Right ventricle myocardium superior (tissue), 1 donor: ENCODE results near the gene ALAS1. TPM values are rescaled to one million over a fixed set of nuclear protein-coding genes. Genes with fewer than 3 reads are reported as not detected.
"Not testable (repeated sequence)": the region's sequence is repeated elsewhere in the genome, so short reads cannot be mapped to it uniquely, and the experiment has no call there.

ENCODE experiments used
- ATAC-seq: fragments of 200-7000 bp; cut with Tn5 transposase; one replicate; pipeline ENCODE4 v1.9.1; 2020; ENCODE audit warnings: mild to moderate bottlenecking; ENCODE audit not compliant: poor library complexity
- DNase-seq: peaks from one replicate; pipeline ENCODE4 v3.0.0-alpha.2; 2020
- intact Hi-C: fragments of 100-400 bp; cut with DNase I; formaldehyde crosslinking; loops from one replicate; pipeline ENCODE4 v1.11.2; 2022
- total RNA-seq: library from RNA; stranded (reverse); fragmentation: NEBNext Ultra II Directional; extraction: Animal tissue kit (Norgen Biotek cat#: 25700); gene quantifications from one replicate; pipeline ENCODE4 v1.2.1, GENCODE V29; 2021
- donor health status: DM: no; HTN: yes; CAD: no; lungs with severe emphysema.

The ALAS1 gene
- total RNA-seq, 1 donor from 2014 or later, result 160 TPM

DNA sequence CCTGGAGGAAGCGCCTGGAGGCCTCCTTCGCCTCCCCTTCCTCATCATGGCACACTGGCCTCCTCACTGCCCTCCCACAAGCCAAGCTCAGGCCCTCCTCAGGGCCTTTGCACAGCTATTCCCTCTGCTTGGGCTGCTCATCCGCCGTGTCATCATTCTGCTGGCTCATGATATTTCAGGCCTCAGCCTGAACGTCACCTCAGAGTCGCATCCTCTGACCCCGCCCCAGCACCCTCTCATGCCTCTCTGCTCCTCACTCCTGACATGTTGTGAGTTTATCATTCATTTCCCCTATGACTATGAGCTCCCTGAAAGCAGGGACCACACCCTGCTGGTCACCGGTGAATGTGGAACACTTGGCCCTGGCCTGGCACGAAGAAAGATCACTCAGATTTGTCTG is 23.1 kb upstream of the ALAS1 start:
- intact Hi-C loops, result no loop called here
- DNase-seq, result no peak

DNA sequence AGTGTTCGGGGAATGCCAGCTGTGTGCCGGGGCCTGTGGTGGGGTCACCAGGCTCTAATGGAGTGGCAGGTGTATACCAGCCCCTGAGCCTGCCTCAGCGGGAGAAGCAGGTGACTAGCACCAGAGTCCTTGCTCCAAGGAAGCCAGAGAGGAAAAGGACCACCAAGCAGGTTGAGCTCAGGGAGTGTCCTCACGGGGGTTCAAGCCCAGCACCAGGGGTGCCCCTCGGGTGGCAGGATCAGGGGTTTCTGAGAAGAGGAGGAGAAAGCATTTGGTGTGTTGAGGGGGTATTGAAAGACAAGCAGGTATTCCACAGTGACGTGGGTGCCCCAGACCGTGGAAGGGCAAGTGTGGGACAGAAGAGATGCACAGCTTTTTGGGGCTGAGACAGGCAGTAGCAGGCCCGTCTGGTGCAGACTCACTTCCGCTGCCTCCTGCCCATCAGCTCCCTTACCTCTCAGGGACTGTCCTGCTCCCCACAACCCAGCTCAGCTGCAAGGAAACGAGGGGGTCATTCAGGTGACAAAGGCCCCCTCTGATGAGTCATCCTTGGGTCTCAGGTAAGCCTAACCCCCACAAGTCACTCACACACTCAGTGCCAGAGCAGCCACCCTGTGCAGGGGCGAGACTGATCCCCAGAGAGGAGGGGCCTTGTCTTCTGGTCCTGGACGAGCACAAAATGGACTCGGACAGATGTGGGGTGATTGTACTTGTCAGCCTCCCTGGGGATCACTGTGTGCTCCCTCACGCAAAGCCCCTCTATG is 22.4 kb upstream of the ALAS1 start:
- intact Hi-C loops, result no loop called here
- DNase-seq (no peak), ATAC-seq (no peak)

More for the DNA sequence above, 23.1 kb upstream of the ALAS1 start:
- ATAC-seq, result no peak

DNA sequence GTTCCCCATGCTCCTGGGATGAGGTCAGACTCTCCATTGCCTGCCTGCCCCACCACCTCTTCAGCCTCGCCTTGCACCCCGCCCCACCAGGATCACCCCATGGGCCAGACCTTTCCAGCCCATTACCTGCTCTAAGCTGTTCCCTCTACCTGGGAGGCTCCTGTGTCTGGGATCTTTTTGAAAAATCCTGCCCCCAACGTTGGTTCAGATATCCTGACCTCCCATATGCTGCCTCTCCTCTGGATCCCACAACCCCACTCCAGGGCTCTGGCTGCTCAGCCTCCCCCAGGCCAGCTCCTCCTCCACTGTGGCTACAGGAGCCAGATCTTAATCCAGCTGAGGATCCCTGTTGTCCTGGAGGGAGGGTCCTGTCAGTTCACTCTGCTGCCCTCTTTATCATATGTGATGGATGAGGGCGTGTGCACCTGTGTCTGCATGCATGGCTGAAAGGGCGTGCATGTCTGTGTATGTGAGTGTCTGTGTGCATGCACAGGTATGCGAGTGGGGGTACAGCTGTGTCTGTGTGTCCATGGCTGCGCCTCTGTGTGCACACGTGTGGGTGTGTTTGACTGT is 21.7 kb upstream of the ALAS1 start:
- ATAC-seq, result no peak
- intact Hi-C loops, result no loop called here
- DNase-seq, result no peak

DNA sequence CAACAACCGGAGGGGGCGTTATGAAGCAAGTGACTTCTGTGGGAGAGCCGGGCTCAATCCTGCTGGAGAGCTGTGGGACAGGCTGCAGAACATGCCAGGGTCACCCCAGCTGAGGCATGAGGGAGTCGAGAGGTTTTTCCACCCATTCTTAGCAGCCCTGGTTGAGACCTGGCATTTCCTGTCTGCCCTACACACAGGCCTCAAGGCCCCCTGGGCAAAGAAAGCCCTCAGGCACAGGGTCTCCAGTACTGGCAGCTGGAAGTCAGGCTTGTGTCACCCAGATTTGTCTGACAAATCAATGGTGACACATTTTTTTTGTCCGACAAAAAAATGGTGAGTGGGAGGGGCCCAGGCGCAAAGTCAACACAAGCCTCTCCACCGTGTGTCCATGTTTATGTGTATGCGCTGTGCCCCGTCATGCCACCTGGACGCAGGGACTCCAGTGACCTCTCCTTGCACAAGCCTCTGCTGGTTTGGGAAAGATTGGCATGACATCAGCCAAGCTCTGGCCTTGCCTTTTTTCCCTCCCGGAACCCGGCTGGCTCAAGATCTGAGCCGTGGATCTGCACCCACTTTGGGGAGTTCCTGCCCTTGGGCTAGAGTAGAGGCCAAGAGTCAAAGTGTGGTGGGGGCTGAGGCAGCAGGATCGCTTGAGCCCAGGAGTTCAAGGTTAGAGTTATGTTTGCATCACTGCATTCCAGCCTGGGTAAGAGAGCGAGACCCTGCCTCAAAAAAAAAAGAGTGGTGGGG is 20.8 kb upstream of the ALAS1 start:
- ATAC-seq (no peak), DNase-seq (no peak)
- intact Hi-C loops, result no loop called here

DNA sequence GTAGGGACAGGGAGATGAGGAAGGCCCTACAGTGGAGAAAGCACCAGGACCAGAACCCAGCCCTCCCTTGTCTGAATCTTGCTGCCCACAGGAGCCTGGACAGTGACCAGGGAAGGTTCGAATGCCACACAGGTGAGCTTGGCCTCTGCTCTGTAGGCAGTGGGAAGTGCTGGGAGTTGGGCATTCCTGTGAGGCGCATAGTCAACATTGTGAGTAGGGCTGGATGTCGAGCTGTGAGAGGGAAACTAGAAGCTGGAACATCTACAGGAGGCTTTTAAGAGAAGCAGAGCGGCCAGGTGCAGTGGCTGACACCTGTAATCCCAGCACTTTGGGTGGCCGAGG is 20.3 kb upstream of the ALAS1 start:
- DNase-seq, result no peak
- intact Hi-C loops, result no loop called here
- no peak for ATAC-seq

DNA sequence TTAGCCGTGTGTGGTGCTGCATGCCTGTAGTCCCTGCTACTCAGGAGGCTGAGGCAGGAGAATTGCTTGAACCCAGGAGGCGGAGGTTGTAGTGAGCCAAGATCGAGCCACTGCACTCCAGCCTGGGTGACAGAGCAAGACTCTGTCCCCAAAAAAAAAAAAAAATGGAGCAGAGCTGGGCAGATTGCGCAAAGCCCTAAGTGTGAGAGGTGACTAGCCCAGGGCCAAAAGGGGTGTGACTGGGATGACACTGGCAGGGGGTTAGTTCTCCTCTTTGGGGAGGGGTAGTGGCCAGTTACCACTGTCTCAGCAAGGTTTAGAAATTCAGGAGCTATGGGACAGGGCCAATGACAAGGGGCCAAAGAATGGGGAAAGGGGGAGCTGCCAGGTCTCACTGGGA is 19.8 kb upstream of the ALAS1 start:
- DNase-seq, intact Hi-C loops, ATAC-seq: not testable (repeated sequence)

DNA sequence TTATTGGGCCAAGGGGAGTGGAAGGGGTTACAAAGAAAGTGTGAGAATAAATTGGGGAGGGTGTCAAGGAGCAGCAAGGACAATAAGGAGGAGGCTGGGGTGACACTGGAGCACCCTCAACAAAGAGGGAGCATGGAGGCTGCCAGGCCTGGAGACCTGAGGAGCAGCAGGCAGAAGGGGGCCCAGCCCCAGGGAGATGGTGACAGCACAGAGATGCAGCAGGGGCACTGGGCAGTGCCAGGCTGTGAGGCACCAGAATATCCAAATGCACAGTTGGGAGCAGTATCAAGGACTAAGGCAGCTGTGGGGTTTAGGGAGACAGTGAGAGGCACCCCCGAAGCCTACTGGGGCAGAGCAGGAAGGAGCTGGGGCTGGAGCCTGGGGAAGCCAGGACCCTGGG is 19.4 kb upstream of the ALAS1 start:
- no peak for ATAC-seq
- intact Hi-C loops, result no loop called here
- DNase-seq, result no peak

DNA sequence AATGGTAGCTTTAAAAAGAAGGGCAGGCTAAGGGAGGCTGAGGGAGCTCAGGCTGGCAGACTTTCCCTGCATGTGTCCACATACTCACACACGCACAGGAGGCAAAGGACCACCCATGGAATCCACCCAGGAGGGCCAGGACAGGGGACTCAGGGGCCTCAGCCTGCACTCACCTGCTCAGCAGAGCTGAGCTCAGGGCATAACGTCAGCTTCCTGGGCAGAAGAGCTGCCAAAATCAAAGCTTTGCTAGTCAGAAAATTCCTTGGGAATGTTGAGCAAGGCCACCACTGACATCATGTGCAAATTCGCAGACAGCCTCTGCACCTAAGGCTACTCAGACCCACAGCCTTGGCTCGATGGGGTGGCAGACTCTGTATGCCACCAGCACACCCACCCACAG is 16.4 kb upstream of the ALAS1 start:
- intact Hi-C loops, result no loop called here
- DNase-seq (no peak), ATAC-seq (peak; percentile 27)

DNA sequence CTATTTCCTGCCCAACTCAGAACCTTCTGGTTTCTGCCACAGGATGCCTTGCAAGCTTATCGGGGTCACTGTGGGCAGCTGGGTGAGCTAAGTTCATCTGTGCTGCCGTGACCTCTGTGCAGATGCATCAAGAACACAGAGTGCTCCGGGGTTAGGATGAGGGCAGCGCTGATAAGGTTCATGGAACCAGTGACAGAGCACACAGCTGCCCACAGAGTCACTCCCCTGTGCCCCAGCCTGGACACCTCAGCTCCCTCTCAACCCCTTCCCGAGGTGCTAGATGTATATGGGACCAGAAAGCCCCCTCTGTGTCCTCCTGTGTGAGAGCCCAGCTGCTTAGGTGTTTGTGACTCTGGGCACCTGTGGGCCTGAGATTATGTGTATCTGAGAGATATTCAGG is 15.8 kb upstream of the ALAS1 start:
- intact Hi-C loops, result no loop called here
- ATAC-seq (peak; percentile 76), DNase-seq (peak; percentile 51)

DNA sequence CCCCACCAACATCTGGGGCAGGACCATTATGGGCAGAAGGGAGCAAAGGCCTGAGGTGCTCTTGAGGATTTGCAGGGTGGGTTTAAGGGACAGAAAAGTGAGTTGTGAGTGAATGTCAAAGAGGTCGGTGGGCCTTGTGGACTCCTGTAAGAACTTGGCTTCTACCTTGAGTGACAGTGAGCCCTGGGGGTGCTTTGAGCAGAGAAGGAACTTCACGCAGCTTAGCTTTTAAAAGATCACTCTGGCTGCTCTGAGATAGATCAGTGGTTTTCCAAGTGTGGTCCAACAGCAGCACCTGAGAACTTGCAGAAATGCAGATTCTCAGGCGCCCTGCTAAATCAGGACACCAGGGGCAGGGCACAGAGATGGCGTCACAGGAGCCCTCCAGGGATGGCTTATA is 15.3 kb upstream of the ALAS1 start:
- DNase-seq (no peak), ATAC-seq (no peak)
- intact Hi-C loops, result no loop called here

DNA sequence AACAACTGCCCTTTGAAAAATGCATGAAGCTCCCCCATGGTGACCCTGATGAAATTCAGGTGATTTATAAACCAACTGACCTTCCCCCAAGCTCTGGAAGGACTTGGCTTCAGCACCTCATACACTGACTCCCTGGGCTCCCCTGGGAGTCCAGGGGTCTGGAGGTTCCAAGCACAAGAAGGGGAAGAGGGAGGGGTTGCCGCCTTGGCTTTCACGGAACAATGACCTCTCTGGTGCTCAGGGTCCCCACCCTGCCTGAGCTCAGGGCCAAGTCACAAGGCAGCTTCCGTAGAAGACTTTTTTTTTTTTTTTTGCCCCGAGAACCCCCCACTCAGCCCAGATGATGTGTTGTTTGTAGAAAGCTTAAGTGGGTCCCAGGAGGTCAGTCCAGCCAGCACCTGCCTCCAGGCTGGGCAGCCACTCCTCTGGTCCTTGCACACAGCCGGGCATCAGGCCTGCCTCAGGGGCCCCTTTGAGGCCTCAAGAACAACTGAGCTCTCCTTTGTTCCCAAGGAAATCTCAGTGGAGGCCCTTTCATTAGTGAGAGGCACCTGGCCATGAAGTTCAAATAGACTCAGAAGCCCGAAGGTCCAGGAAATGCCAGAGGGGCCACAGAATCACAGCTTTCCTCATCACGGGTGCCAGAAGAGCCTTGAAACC is 14.0 kb upstream of the ALAS1 start:
- DNase-seq, result no peak
- intact Hi-C loops, result no loop called here
- ATAC-seq, result peak; percentile 41

DNA sequence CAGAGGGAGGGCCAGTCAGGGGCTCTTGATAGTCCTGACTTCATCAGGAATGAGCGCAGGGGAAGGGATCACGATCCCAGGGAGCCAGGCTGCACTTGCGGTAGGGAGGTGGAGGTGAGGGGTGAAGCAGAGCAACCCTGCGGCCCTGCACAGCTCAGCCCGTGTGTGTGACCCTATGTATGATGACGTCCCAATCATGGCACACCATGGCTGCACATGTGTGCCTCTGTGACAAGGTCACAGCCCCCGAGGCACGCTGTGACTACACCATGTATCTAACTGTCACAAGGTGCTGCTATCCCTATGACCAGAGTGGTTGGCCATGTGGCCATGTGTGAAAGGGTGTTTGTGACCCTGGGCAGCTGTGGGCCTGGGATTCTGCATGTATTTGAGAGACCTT is 13.3 kb upstream of the ALAS1 start:
- no peak for ATAC-seq
- DNase-seq, result no peak
- intact Hi-C loops, result no loop called here

DNA sequence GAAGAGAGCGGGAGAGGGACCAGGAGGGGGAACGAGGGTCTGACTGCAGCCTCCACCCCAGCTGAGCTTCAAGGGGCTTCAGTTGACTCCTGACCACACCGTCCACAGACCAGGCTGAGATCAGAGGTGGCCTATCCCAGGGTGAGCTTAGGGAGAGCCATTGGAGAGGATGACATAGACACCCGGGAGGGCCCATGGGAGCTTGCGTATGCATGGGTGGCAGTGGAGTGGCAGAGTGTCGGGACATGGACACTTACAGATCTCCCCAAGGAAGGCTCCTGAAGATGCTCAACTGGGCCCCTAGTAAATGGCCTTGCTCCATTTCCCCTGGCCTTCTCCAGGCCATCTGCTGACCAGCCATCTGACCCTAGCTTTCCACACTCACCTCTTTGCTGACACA is 12.6 kb upstream of the ALAS1 start:
- no peak for DNase-seq
- no peak for ATAC-seq
- intact Hi-C loops, result no loop called here

DNA sequence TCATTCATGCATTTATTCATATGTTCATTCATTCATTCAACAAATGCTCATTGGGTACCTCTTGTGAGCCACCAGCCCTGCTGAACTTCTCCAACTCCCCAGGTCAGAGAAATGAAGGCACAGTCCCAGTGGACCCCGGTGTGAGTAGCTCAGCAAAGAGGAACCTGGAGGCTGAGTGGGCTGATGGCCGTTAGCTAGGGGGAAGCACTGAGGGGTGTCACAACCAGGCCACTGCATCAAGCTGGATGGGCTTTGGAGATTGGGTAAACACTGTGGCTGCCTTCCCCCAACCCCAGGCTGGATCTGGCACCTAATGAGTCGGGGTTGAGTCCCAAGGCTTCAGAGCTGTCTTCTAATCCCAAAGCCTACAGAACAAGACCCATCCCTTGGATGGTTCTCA is 12.1 kb upstream of the ALAS1 start:
- no peak for ATAC-seq
- intact Hi-C loops, result no loop called here
- DNase-seq, result no peak

DNA sequence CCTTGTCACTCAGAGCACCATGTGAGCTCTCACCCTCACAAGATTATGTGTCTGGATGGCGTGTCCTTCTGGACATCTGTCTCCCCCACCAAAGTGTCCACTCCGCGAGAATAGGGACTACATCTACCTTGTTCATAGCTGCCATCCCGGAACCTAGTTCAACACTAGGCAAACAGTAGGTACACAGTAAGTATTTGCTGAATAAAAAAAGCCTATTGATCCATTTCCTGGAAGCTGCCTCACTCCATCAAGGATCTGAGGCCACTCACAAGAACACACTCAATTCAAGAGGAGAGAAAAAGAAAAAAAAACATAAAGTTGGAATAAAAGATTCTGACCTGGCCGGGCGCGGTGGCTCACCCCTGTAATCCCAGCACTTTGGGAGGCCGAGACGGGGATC is 11.2 kb upstream of the ALAS1 start:
- ATAC-seq (no peak), DNase-seq (no peak)
- intact Hi-C loops, result no loop called here

DNA sequence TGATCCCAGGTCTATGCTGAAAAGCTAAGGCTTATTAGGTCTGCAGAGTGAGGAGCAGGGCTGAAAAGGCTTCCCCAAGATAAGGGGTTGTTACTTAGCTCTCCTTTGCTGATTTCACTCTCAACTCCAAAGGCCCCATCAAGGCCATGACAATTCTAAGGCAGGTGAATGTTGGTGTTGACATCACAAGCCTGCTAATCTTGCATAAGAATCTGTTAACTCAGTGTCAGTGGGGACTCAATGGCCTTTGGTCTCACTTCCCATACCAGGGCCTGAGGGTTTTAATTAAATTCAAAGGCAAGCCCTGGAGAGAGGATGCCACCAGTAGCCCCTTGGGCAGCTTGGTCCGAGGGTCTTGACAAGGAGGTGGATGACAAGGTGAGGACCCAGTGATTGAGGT is 9.4 kb upstream of the ALAS1 start:
- intact Hi-C loops, result no loop called here
- DNase-seq (no peak), ATAC-seq (no peak)

DNA sequence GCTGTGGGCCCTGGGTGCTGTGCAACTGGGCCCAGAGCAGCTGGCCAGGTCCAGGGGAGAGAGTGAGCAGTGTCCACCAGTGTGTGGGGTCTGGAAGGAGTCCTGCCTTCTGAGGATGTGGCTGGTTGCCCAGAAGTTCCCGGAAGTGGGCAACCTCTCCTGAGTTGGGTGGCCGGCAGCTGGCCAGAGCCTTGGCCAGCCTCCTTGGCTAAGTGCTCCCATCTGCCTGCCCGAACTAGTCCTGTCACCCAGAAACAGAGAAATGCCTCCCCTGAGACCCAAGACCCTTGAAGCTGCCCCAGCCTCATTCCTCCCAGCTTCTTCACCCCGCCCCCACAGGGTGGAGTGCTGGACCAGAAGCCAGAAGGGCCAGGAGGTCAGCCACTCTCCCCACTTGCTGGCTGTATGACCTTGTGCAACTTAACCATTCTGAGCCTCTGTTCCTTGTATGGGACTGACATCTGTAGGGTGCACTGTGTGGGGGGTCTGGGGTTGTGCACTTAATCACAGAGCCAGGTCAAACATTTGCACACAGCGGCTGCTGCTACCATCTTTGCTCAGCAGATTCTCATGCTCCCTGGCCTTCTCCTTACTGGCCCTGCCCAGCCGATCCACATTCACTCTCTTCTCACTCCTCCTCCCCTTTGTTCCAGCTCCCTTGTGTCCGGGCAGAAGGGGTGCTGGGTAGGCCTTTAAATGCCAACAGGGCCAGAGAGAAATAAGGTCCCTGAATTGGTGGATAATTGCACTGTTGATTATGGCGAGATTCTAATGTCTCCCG is 7.5 kb upstream of the ALAS1 start:
- DNase-seq, result peak; percentile 58
- intact Hi-C loops, result loop anchor here (5.0 kb wide), 1 partner anchor 33 kb away; no protein-coding TSS in a partner anchor
- ATAC-seq, result peak; percentile 41

DNA sequence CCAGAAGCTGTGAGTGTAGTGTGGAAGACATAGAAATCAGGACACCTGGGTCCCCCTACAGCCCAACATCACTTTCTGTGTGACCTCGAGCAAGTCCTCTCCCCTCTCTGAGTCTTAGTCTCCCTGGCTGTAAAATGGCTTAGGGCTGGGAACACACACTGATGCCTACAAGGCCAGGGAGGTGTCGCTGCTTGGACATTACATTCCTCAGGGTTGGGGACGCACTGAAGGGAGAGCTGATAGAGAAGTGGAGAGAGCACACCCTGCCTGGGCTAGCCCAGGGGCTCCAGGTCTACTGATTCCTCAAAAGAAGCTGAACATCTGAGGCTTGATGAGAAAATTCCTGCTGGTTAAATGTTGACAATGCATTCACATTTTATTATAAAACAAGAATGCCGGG is 6.3 kb upstream of the ALAS1 start:
- no peak for ATAC-seq
- intact Hi-C loops, result loop anchor here (5.0 kb wide), 1 partner anchor 34 kb away; no protein-coding TSS in a partner anchor
- peak; percentile 4 for DNase-seq

DNA sequence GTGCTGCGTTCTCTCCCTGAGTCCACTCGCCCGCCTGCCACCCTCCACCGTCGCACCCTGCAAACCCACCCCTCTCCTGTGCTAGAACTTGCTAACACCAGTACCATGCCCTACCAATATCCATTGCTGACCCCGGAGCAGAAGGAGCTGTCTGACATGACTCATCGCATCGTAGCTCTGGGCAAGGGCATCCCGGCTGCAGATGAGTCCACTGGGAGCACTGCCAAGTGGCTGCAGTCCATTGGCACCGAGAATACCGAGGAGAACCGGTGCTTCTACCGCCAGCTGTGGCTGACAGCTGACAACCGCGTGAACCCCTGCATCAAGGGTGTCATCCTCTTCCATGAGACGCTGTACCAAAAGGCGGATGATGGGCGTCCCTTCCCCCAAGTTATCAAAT is 4.9 kb upstream of the ALAS1 start:
- peak; percentile 78 for DNase-seq
- intact Hi-C loops, result loop anchor here (5.0 kb wide), 1 partner anchor 36 kb away; no protein-coding TSS in a partner anchor
- peak; percentile 6 for ATAC-seq
